Suprapubic skin (tissue), 4 donors: ENCODE results near the gene LPAR5. TPM values are rescaled to one million over a fixed set of nuclear protein-coding genes. Genes with fewer than 3 reads are reported as not detected.

ENCODE experiments used
- DNase-seq, 2 donors: peaks; one replicate each; pipeline ENCODE4 v3.0.0-alpha.2; 2019; ENCODE audit warnings: low spot score in 2 of 2
- H3K27ac ChIP-seq: fragments of 200-600 bp; sonication (generic); one replicate; pipeline ENCODE4 v1.5.1; 2019
- H3K27me3 ChIP-seq: fragments of 200-600 bp; sonication (generic); one replicate; pipeline ENCODE4 v1.5.1; 2019
- H3K36me3 ChIP-seq: fragments of 200-600 bp; sonication (generic); one replicate; pipeline ENCODE4 v1.5.1; 2019
- H3K4me1 ChIP-seq: fragments of 200-600 bp; sonication (generic); one replicate; pipeline ENCODE4 v1.5.1; 2019
- H3K4me3 ChIP-seq: fragments of 200-600 bp; sonication (generic); one replicate; pipeline ENCODE4 v1.5.1; 2019; ENCODE audit warnings: mild to moderate bottlenecking
- H3K9me3 ChIP-seq: fragments of 200-600 bp; sonication (generic); one replicate; pipeline ENCODE4 v1.5.1; 2019
- EP300 ChIP-seq: sonication (generic); formaldehyde crosslinking; IDR thresholded peaks from one replicate; pipeline ENCODE4 v1.6.1; 2017; ENCODE audit warnings: antibody characterized with exemption
- POLR2A ChIP-seq, 2 donors: fragments of 450-650 bp; IDR thresholded peaks; one replicate each; pipeline ENCODE4 v1.6.1; 2017; ENCODE audit warnings: antibody characterized with exemption in 2 of 2, mild to moderate bottlenecking in 2 of 2, moderate library complexity in 2 of 2
- POLR2AphosphoS5 ChIP-seq, 3 donors: sonication (generic); formaldehyde crosslinking; IDR thresholded peaks; one replicate each; pipeline ENCODE4 v1.6.1; 2017; ENCODE audit warnings: antibody characterized with exemption in 3 of 3
- WGBS: methylation state at CpG from one replicate; pipeline ENCODE4 v1.1.5; 2018; 5-methylcytosine and 5-hydroxymethylcytosine counted together
- total RNA-seq, 4 donors: library from RNA; depleted of rRNA; stranded (reverse); fragments of >200 nt; gene quantifications; one replicate each; pipeline ENCODE4 v1.1.0, GENCODE V29; 2016
- TF ChIP-seq, protein P1 (sequence below), 2 donors: fragments of 200-600 bp in 1 of 2; fragments of 450-650 bp in 1 of 2; sonication (generic) in 1 of 2; IDR thresholded peaks; one replicate each; pipeline ENCODE4 v1.5.1; 2016 to 2019; ENCODE audit warnings: antibody characterized with exemption in 2 of 2, mild to moderate bottlenecking in 1 of 2, moderate library complexity in 1 of 2

LPAR5 gene
- total RNA-seq, 4 donors from 2014 or later, result 5.8 to 15.0 (median 8.8) TPM

DNA sequence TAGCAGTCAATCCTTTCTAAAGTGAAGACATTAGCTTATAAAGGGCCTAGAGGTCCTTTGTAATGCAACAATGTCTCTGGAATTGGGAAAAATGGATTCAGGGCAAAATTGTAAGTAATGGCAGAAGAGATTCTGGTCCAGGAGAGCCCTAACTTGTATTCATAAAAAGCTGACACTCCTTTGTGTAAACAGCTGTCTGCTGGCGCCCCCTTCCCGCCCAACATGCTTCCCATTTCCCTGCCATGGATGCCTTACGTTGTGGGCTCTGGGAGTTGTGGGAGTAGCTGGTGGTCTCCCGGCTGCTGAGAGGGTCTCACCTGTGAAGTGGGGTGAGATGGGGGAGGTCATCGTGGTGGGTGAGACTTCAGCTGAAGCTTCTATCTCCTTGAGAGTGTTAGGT lies 9.1 kb upstream of the LPAR5 start:
- TF ChIP-seq POLR2AphosphoS5 (IDR thresholded peaks at IDR 0.05) (no peak), POLR2A (IDR thresholded peaks at IDR 0.05) (no peak), EP300 (no peak)
- TF ChIP-seq, protein P1, sequence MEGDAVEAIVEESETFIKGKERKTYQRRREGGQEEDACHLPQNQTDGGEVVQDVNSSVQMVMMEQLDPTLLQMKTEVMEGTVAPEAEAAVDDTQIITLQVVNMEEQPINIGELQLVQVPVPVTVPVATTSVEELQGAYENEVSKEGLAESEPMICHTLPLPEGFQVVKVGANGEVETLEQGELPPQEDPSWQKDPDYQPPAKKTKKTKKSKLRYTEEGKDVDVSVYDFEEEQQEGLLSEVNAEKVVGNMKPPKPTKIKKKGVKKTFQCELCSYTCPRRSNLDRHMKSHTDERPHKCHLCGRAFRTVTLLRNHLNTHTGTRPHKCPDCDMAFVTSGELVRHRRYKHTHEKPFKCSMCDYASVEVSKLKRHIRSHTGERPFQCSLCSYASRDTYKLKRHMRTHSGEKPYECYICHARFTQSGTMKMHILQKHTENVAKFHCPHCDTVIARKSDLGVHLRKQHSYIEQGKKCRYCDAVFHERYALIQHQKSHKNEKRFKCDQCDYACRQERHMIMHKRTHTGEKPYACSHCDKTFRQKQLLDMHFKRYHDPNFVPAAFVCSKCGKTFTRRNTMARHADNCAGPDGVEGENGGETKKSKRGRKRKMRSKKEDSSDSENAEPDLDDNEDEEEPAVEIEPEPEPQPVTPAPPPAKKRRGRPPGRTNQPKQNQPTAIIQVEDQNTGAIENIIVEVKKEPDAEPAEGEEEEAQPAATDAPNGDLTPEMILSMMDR (IDR thresholded peaks at IDR 0.05), result no peak
- H3K36me3 ChIP-seq, result peaks cover 13% of the 10 kb centered on the region
- H3K4me3 ChIP-seq, result no peak overlapping the region
- H3K4me1 ChIP-seq, result peaks cover 27% of the 10 kb centered on the region
- H3K27ac ChIP-seq, result no peak overlapping the region
- WGBS, result 50% methylated on average over 5 of the region's 5 CpGs
- H3K9me3 ChIP-seq, result no peaks in the 10 kb centered on the region
- no peaks in the 10 kb centered on the region for H3K27me3 ChIP-seq
- no peak for DNase-seq

DNA sequence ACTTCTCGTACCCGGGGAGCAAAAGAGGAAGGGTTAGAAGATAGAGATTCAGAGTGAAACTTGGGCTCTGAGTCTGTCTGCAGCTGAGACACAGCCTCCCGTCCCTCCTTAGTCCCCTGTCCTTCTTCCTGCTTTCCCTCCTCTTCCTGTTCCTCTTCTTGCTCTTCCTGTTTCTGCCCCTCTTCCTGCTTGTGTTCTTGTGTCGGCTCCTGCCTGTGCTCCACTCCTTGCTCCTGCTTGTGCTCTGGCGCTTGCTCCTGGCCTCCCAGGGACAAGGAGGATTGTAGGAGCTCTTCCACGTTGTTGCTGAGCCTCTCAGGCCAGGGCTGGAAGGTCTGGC lies 8.5 kb upstream of the LPAR5 start:
- DNase-seq, result no peak
- Histone ChIP-seq H3K9me3 (no peaks in the 10 kb centered on the region), H3K27ac (no peak overlapping the region), H3K4me1 (peaks cover 27% of the 10 kb centered on the region), H3K27me3 (no peaks in the 10 kb centered on the region), H3K36me3 (peaks cover 7% of the 10 kb centered on the region), H3K4me3 (no peak overlapping the region)
- no peak for TF ChIP-seq POLR2AphosphoS5 (IDR thresholded peaks at IDR 0.05)
- TF ChIP-seq EP300, result no peak
- TF ChIP-seq POLR2A (IDR thresholded peaks at IDR 0.05), result no peak
- TF ChIP-seq, protein P1 (IDR thresholded peaks at IDR 0.05), result no peak
- WGBS, result 79% methylated on average over 6 of the region's 6 CpGs

DNA sequence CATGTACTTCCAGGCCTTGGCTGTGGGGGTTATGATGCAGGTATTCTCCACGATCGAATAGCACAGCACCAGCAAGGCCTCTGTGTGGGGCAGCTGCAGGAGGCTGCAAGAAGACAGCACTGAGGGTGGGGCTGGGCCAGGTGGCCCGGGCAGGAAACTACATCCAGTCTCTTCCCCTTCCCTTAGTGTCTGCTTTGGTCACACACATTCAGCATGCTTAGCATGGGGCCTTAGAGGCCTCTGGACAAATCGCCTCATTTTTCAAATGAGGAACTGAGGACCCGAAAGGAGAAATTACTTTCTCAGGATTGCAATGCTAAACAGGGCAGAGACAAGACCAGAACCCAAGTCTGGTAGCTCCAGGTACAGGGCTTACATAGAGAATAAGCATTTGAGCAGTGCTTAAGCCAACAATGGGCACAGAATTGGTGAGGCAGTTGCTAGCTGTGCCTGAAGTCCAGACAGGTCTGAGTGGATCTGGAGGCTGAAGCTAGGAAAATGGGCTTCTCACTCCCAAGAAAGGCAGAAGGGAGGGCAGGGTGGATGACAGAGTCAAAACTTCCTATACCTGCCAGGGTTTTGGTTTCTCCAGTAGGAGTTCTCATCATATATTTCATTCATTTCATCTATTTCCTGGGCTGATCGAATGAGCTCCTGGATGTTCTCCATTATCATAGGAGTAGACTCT lies 8.0 kb upstream of the LPAR5 start:
- Histone ChIP-seq H3K27ac (no peak overlapping the region), H3K4me1 (peaks cover 30% of the 10 kb centered on the region), H3K4me3 (no peak overlapping the region), H3K9me3 (no peaks in the 10 kb centered on the region), H3K27me3 (no peaks in the 10 kb centered on the region), H3K36me3 (peaks cover 5% of the 10 kb centered on the region)
- DNase-seq, result no peak
- TF ChIP-seq EP300 (no peak), POLR2A (IDR thresholded peaks at IDR 0.05) (no peak), POLR2AphosphoS5 (IDR thresholded peaks at IDR 0.05) (no peak)
- TF ChIP-seq, protein P1 (IDR thresholded peaks at IDR 0.05), result no peak
- WGBS, result 88% methylated on average over 5 of the region's 6 CpGs

DNA sequence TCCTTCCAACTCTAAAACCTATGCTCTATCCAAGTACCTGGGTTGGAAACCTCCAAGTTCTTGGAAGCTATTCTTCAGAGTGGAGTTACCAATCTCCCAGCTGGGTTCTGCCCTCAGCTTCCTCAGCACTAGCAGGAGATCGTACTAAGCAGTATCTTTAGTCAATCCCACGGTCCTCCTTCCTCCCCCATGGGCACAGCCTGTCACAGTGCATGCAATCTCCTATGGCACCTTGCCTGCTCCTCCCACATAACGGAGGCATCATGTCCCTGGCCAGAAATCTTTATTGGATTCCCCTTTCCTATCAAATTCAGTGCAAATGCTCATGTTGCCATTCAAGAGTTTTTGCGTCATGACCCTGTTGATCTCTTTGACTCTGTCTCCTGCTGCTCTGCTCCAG lies 5.4 kb upstream of the LPAR5 start:
- TF ChIP-seq EP300, result no peak
- TF ChIP-seq POLR2A (IDR thresholded peaks at IDR 0.05), result no peak
- no peak for TF ChIP-seq POLR2AphosphoS5 (IDR thresholded peaks at IDR 0.05)
- TF ChIP-seq, protein P1 (IDR thresholded peaks at IDR 0.05), result no peak
- Histone ChIP-seq H3K9me3 (no peaks in the 10 kb centered on the region), H3K4me1 (peaks cover 40% of the 10 kb centered on the region), H3K27ac (no peak overlapping the region), H3K36me3 (no peaks in the 10 kb centered on the region), H3K4me3 (no peak overlapping the region), H3K27me3 (no peaks in the 10 kb centered on the region)
- WGBS, result 39% methylated on average over 4 of the region's 4 CpGs
- DNase-seq, result no peak

DNA sequence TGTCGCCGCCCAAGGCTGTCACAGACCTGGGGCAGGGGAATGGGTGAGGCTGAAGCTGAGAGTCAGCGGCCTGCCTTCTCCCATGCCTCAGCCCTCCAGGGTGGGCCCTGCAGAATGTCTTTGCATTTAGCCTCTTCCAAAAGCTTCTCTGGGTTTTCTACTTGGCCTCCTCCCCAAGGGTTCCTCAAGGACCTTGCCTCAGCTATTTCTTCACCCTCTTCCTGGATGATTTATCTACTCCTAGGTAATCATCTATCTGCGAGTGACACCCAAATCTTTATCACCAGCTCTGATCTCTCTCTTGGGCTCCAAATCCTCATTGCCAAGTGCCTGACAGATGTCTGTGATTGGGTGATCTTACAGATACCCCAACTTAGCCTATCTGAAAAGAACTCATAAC lies 4.7 kb upstream of the LPAR5 start:
- TF ChIP-seq, protein P1 (IDR thresholded peaks at IDR 0.05), result no peak
- TF ChIP-seq POLR2AphosphoS5 (IDR thresholded peaks at IDR 0.05), result no peak
- TF ChIP-seq EP300, result no peak
- no peak for DNase-seq
- Histone ChIP-seq H3K9me3 (no peaks in the 10 kb centered on the region), H3K4me1 (peaks cover 45% of the 10 kb centered on the region), H3K27ac (no peak overlapping the region), H3K27me3 (no peaks in the 10 kb centered on the region), H3K36me3 (no peaks in the 10 kb centered on the region), H3K4me3 (no peak overlapping the region)
- 71% methylated on average over 2 of the region's 4 CpGs for WGBS
